Stimulated activated naive CD8-positive, alpha-beta T cell treated with anti-CD3 and anti-CD28 coated beads, Interleukin-15, Interleukin-2, amounts not matched to agents 100 ng/mL and 50 ng/mL, for 24 hours (primary cell): Measurements from ENCODE around the gene TMEM39A.

ENCODE experiments used
- H3K27ac Mint-ChIP-seq: one replicate; pipeline ENCODE4 v1.8.0; 2021; ENCODE audit warnings: mild to moderate bottlenecking, mixed read lengths
- H3K27me3 Mint-ChIP-seq: one replicate; pipeline ENCODE4 v1.8.0; 2021; ENCODE audit warnings: mixed read lengths
- H3K36me3 Mint-ChIP-seq: one replicate; pipeline ENCODE4 v1.8.0; 2021; ENCODE audit warnings: low read depth, mixed read lengths
- H3K4me1 Mint-ChIP-seq: one replicate; pipeline ENCODE4 v1.8.0; 2021; ENCODE audit warnings: low read depth, mixed read lengths
- H3K4me3 Mint-ChIP-seq: one replicate; pipeline ENCODE4 v1.8.0; 2021; ENCODE audit warnings: mild to moderate bottlenecking, mixed read lengths
- H3K9me3 Mint-ChIP-seq: one replicate; pipeline ENCODE4 v1.8.0; 2021; ENCODE audit warnings: mixed read lengths

Gene TMEM39A

DNA sequence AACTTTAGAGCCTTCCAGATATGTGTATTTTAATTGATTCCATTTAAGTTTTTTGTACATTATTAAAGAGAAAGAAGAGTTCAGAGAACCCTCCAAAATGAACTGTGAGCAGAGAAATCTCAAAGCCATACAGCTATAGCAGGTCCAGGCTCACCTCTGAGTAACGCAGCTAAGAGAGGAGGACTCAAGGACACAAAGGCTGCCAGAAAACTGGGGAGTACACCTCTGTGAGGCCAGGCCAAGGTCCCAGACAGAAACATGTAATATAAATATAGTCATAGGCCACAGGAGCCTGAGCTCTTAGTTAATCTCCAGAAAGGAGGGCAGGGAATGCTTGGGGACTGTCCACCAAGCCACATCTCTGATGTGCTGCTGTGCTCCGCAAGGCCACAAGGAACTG lies 66.5 kb downstream of the TMEM39A start:
- Mint-ChIP-seq H3K4me3 (no peak overlapping the region), H3K4me1 (peaks cover 13% of the 10 kb centered on the region), H3K27me3 (no peaks in the 10 kb centered on the region), H3K27ac (no peak overlapping the region), H3K36me3 (peaks cover 59% of the 10 kb centered on the region), H3K9me3 (no peaks in the 10 kb centered on the region)

DNA sequence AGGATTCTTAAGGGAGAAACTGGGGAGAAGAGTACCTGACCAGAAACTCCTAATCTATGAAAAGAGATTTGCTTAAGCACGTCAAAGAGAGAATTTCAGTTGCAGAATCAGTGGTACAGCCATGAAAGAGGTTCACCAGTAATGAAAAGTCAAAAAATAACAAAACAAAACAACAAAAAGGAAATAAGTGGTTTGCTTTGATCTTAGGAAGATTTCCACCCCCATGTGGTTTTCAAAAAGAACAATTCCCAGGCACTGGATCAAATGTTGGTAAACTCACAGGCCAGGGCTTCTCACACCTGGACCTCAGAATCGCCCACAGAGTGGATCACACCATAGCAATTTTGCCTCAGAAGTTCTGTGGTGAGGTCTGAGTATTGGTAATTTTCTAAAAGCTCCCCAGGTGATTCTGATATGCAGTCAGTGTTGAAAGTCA lies 67.5 kb downstream of the TMEM39A start:
- H3K4me3 Mint-ChIP-seq: no peak overlapping the region
- no peaks in the 10 kb centered on the region for H3K9me3 Mint-ChIP-seq
- no peaks in the 10 kb centered on the region for H3K27me3 Mint-ChIP-seq
- no peak overlapping the region for H3K27ac Mint-ChIP-seq
- peaks cover 58% of the 10 kb centered on the region for H3K36me3 Mint-ChIP-seq
- peaks cover 8% of the 10 kb centered on the region for H3K4me1 Mint-ChIP-seq

DNA sequence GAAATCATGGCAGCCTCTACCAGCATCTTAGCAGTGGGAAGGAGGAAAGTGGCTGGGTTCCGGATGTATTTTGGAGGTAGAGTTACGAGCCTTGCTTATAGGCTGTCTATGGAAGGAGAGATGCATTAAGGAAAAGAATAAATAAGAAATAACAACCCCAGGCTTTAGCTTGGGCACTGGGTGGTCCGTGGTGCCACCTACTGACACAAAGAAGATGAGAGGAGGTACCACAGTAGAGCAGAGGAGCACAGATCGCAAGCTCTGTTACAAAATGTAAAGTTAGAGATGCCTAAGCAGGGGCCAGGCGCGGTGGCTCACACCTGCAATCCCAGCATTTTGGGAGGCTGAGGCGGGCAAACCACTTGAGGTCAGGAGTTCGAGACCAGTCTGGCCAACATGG lies 74.8 kb downstream of the TMEM39A start:
- Mint-ChIP-seq H3K4me3 (no peak overlapping the region), H3K36me3 (peaks cover 44% of the 10 kb centered on the region), H3K27ac (no peak overlapping the region), H3K9me3 (no peaks in the 10 kb centered on the region), H3K4me1 (no peaks in the 10 kb centered on the region), H3K27me3 (no peaks in the 10 kb centered on the region)

DNA sequence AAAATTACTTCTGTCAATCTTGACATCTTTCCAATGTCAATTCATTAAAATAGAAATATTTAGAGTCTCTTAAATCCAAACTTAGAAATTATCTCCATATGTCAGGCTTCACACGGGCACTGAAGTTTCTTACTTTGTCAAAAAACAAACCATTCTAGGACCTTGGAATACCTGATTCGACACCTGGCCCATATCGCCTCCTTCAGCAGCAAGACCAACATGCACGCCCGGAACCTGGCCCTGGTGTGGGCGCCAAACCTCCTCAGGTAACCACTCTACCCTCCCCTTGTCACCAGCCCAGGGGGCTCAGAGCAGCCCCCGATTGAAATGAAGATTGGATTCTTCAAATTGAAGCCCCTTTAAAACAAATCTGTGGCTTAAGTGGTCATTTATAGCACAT lies 81.3 kb downstream of the TMEM39A start:
- peaks cover 24% of the 10 kb centered on the region for H3K36me3 Mint-ChIP-seq
- H3K27me3 Mint-ChIP-seq: no peaks in the 10 kb centered on the region
- no peak overlapping the region for H3K4me3 Mint-ChIP-seq
- no peaks in the 10 kb centered on the region for H3K9me3 Mint-ChIP-seq
- no peak overlapping the region for H3K27ac Mint-ChIP-seq
- H3K4me1 Mint-ChIP-seq: no peaks in the 10 kb centered on the region

DNA sequence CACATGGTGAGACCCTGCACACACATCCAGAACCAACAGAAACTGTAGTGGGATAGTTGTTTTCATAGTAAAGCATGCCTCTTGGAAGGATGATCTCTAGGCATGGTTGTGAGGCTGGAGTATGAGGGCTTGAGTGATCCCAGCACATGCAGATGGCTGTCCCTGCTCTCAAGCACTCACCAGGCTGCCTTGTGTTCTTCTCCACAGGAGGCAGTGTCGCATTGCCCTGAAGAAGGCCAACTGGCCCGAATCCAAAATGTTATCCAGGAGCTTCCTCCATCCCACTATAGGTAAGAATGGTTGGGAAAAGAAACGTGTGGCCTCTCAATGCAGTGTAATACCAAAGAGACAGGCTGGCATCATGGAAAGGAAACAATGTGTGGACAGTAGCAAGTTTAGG lies 82.7 kb downstream of the TMEM39A start:
- H3K36me3 Mint-ChIP-seq: peaks cover 25% of the 10 kb centered on the region
- no peaks in the 10 kb centered on the region for H3K9me3 Mint-ChIP-seq
- no peaks in the 10 kb centered on the region for H3K4me1 Mint-ChIP-seq
- no peak overlapping the region for H3K27ac Mint-ChIP-seq
- H3K27me3 Mint-ChIP-seq: no peaks in the 10 kb centered on the region
- H3K4me3 Mint-ChIP-seq: no peak overlapping the region
